GM10248 (cell line): Measurements from ENCODE around the gene PARD3B.

Source experiments
- CTCF ChIA-PET: fragments of 300-600 bp; sonication (Branson Sonifier 250); formaldehyde crosslinking; extraction: SDS; loops from one replicate; lab custom pipeline; 2021; ENCODE audit warnings: antibody characterized with exemption; lab: Yijun Ruan, JAX
- POLR2A ChIA-PET: fragments of 350-650 bp; sonication (Branson Sonifier 250); formaldehyde crosslinking; extraction: SDS; loops from one replicate; lab custom pipeline; 2020; ENCODE audit warnings: antibody characterized with exemption; lab: Yijun Ruan, JAX
- DNase-seq: peaks from one replicate; pipeline ENCODE4 v3.0.0; 2012; ENCODE audit errors: extremely low spot score
- TF ChIP-seq, protein P1 (sequence below): IDR thresholded peaks from 2 replicates; pipeline ENCODE4 v1.5.1; 2012; ENCODE audit warnings: mild to moderate bottlenecking, low read depth; ENCODE audit errors: extremely low read depth, missing control alignments, control extremely low read depth

Gene PARD3B

GRCh38 chr2:205158404-205158803, 613.1 kb downstream of the PARD3B start:
- DNase-seq, result no peak
- ChIA-PET CTCF (interaction anchor here (0.7 to 1.6 kb wide), 2 partner anchors 10 to 15 kb away, joined by 3 to 4 read pairs; no protein-coding TSS in a partner anchor), POLR2A (no interaction called here)
- TF ChIP-seq, protein P1, sequence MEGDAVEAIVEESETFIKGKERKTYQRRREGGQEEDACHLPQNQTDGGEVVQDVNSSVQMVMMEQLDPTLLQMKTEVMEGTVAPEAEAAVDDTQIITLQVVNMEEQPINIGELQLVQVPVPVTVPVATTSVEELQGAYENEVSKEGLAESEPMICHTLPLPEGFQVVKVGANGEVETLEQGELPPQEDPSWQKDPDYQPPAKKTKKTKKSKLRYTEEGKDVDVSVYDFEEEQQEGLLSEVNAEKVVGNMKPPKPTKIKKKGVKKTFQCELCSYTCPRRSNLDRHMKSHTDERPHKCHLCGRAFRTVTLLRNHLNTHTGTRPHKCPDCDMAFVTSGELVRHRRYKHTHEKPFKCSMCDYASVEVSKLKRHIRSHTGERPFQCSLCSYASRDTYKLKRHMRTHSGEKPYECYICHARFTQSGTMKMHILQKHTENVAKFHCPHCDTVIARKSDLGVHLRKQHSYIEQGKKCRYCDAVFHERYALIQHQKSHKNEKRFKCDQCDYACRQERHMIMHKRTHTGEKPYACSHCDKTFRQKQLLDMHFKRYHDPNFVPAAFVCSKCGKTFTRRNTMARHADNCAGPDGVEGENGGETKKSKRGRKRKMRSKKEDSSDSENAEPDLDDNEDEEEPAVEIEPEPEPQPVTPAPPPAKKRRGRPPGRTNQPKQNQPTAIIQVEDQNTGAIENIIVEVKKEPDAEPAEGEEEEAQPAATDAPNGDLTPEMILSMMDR, result no peak

DNA sequence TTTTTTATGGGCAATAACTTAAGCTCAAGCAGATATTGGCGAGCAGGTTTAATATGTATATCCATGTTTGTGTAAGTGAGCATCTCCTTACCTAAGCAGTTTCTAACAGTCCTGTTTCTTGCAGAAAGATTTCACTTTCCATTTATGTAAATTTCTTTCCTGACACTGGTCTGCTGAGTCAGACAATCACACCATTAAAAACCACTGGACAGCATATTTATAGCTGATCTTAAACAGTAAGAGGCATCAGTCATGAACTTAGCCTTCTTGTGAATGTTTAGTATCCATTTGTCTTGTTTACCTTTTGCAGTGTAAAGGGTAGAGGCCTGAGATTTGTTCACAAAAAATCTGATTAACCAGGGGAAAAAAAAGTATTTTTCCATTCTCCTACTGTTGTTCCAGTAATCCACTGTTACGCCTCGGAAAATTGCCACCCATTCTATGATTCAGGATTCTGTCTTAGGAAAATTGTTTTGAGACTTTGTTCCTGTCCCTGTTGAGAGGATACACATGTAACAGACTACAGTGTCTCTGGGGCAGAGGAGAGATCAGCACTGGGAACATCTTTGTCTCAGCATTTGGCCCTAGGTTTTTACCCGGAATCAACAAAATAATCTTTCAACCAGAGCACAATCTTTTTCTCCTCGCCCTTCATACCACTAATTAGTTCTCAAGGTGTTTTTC, 616.0 kb downstream of the PARD3B start:
- POLR2A ChIA-PET, result no interaction called here
- DNase-seq, result no peak
- CTCF ChIA-PET, result interaction anchor here (1.7 kb wide), 1 partner anchor 14 kb away, joined by 6 read pairs; no protein-coding TSS in a partner anchor
- TF ChIP-seq, protein P1, result no peak

DNA sequence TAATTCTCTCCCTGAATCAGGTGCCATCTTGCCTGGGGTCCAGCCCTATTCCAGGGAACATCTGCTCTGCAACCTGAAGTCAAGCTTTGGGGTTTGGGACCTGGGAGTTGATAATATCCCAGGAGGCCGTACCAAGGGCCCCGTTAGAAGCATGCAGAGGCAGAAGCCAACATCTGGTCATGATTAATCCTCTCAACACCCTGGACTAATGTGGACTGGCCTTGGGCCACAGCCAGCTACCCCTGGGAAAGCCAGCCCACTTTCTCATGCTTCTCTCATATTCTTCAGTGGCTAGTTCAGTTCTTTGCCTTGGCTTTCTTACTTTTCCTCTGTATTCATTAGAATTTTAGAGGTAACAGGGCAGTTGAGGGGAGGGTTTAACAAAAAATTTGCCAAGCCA, 621.5 kb downstream of the PARD3B start:
- CTCF ChIA-PET, result no interaction called here
- no peak for DNase-seq
- POLR2A ChIA-PET, result no interaction called here
- TF ChIP-seq, protein P1, result no peak

- no peak for DNase-seq
- CTCF ChIA-PET, result no interaction called here
- POLR2A ChIA-PET, result no interaction called here
- TF ChIP-seq, protein P1, result no peak
Observed at GRCh38 chr2:205169012-205169411, 623.7 kb downstream of the PARD3B start.

GRCh38 chr2:205169464-205169863, 624.2 kb downstream of the PARD3B start:
- CTCF ChIA-PET, result no interaction called here
- POLR2A ChIA-PET, result no interaction called here
- DNase-seq, result no peak
- TF ChIP-seq, protein P1, result no peak

GRCh38 chr2:205170399-205170798, 625.1 kb downstream of the PARD3B start:
- POLR2A ChIA-PET, result no interaction called here
- CTCF ChIA-PET, result no interaction called here
- DNase-seq, result no peak
- TF ChIP-seq, protein P1, result no peak
